HFFc6 (cell line): Measurements from ENCODE around the gene PKP4. TPM values are rescaled to one million over a fixed set of nuclear protein-coding genes. Genes with fewer than 3 reads are reported as not detected.

ENCODE experiments used
- DNase-seq: peaks from one replicate; pipeline ENCODE4 v3.0.0-alpha.2; 2018
- H3K27ac Mint-ChIP-seq: 2 replicates; pipeline ENCODE4 v1.8.0; 2020; ENCODE audit warnings: mild to moderate bottlenecking, mixed read lengths
- H3K27me3 Mint-ChIP-seq: 2 replicates; pipeline ENCODE4 v1.8.0; 2021; ENCODE audit warnings: mild to moderate bottlenecking, moderate library complexity, mixed read lengths; ENCODE audit not compliant: insufficient read depth
- H3K36me3 Mint-ChIP-seq: 2 replicates; pipeline ENCODE4 v1.8.0; 2021; ENCODE audit warnings: low read depth, mixed read lengths
- H3K4me1 Mint-ChIP-seq: 2 replicates; pipeline ENCODE4 v1.8.0; 2020; ENCODE audit warnings: low read depth, mixed read lengths
- H3K4me3 Mint-ChIP-seq: 2 replicates; pipeline ENCODE4 v1.8.0; 2020; ENCODE audit warnings: mild to moderate bottlenecking, moderate library complexity, mixed read lengths
- H3K9me3 Mint-ChIP-seq: 2 replicates; pipeline ENCODE4 v1.8.0; 2020; ENCODE audit warnings: mild to moderate bottlenecking, mixed read lengths
- CTCF ChIP-seq: fragments of 200-600 bp; sonication (generic); IDR thresholded peaks from 2 replicates; pipeline ENCODE4 v1.5.0; 2021; ENCODE audit warnings: antibody characterized with exemption, mild to moderate bottlenecking
- total RNA-seq, 6 experiments: library from RNA; stranded (reverse); fragmentation: NEBNext Ultra II Directional; extraction: Animal tissue kit (Norgen Biotek cat#: 25700); gene quantifications; 2 replicates in 1 of 6; 3 replicates in 5 of 6; pipeline ENCODE4 v1.2.3, GENCODE V29; 2021

The PKP4 gene
- total RNA-seq, 6 experiments from 2014 or later: 35.9 to 48.9 (median 43.5) TPM

- TF ChIP-seq CTCF: no peak
- no peak overlapping the region for H3K4me3 Mint-ChIP-seq
- peaks cover 10% of the 10 kb centered on the region for H3K36me3 Mint-ChIP-seq
- no peaks in the 10 kb centered on the region; the same call in 1 of the 2 replicates for H3K27me3 Mint-ChIP-seq
- H3K27ac Mint-ChIP-seq: no peak overlapping the region
- no peaks in the 10 kb centered on the region for H3K9me3 Mint-ChIP-seq
- no peak for DNase-seq
- H3K4me1 Mint-ChIP-seq: peaks cover 22% of the 10 kb centered on the region
These were observed 147.2 kb downstream of the PKP4 start for GRCh38 chr2:158603986-158604385.

- DNase-seq: no peak
- Mint-ChIP-seq H3K4me3 (no peak overlapping the region), H3K4me1 (no peaks in the 10 kb centered on the region), H3K27me3 (no peaks in the 10 kb centered on the region; the same call in 1 of the 2 replicates), H3K36me3 (no peaks in the 10 kb centered on the region), H3K27ac (no peak overlapping the region), H3K9me3 (no peaks in the 10 kb centered on the region)
- no peak for TF ChIP-seq CTCF
These were observed 153.3 kb downstream of the PKP4 start for GRCh38 chr2:158610059-158610458.

GRCh38 chr2:158616480-158617000, 159.8 kb downstream of the PKP4 start:
- H3K27ac Mint-ChIP-seq: no peak overlapping the region
- no peak for TF ChIP-seq CTCF
- peaks cover 19% of the 10 kb centered on the region for H3K4me1 Mint-ChIP-seq
- peaks cover 5% of the 10 kb centered on the region for H3K36me3 Mint-ChIP-seq
- 0 out of 2 replicates have a peak, but pooled peaks cover 1% of the 10 kb centered on the region for H3K27me3 Mint-ChIP-seq
- H3K4me3 Mint-ChIP-seq: no peak overlapping the region
- no peaks in the 10 kb centered on the region for H3K9me3 Mint-ChIP-seq
- DNase-seq: no peak

GRCh38 chr2:158618891-158619490, 162.2 kb downstream of the PKP4 start:
- Mint-ChIP-seq H3K4me1 (peaks cover 19% of the 10 kb centered on the region), H3K9me3 (no peaks in the 10 kb centered on the region), H3K4me3 (no peak overlapping the region), H3K36me3 (peaks cover 15% of the 10 kb centered on the region), H3K27ac (peak overlapping the region; percentile 51), H3K27me3 (0 out of 2 replicates have a peak, but pooled peaks cover 1% of the 10 kb centered on the region)
- no peak for TF ChIP-seq CTCF
- DNase-seq: peak; percentile 18

- Mint-ChIP-seq H3K4me1 (peaks cover 19% of the 10 kb centered on the region), H3K27ac (peak overlapping the region; percentile 51), H3K9me3 (no peaks in the 10 kb centered on the region), H3K27me3 (0 out of 2 replicates have a peak, but pooled peaks cover 1% of the 10 kb centered on the region), H3K36me3 (peaks cover 15% of the 10 kb centered on the region), H3K4me3 (no peak overlapping the region)
- TF ChIP-seq CTCF: no peak
- DNase-seq: peak; percentile 46
These were observed 162.7 kb downstream of the PKP4 start for GRCh38 chr2:158619496-158619895.
